Activated CD4-positive, CD25-positive, alpha-beta regulatory T cell treated with anti-CD3 and anti-CD28 coated beads, Interleukin-2, amount 50 U/mL, for 16 hours (primary cell): ENCODE results near the gene OFD1.

ENCODE experiments used
- DNase-seq: peaks from one replicate; pipeline ENCODE4 v3.0.0-alpha.2; 2020; ENCODE audit warnings: low read depth, low spot score

Gene OFD1

GRCh38 chrX:13791559-13791958 lies 57.0 kb downstream of the OFD1 start:
- DNase-seq = no peak

DNA sequence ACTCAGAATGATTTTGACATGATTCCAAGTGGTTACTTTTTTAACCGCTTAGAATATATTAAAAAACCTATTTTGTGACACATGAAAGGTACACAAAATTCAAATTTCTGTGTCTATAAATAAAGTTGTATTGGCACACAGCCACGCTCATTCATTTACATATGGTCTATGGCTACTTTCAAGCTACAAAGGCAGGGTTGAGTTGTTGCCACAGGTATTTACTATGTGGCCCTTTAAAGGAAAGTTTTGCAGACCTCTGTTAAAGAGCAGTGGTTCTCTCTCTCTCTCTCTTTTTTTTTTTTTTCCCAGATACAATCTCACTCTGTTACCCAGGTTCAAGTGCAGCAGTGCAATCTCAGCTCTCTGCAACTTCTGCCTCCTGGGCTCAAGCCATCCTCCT lies 59.3 kb downstream of the OFD1 start:
- no peak for DNase-seq

- no peak for DNase-seq
Observed at GRCh38 chrX:13794417-13794816, 59.9 kb downstream of the OFD1 start.

- no peak for DNase-seq
Observed at GRCh38 chrX:13797512-13797911, 63.0 kb downstream of the OFD1 start.

- DNase-seq = no peak
Observed at GRCh38 chrX:13798184-13798583, 63.6 kb downstream of the OFD1 start.

GRCh38 chrX:13803116-13803515 lies 68.6 kb downstream of the OFD1 start:
- DNase-seq = no peak

- DNase-seq = no peak
Observed at GRCh38 chrX:13805241-13805640, 70.7 kb downstream of the OFD1 start.

DNA sequence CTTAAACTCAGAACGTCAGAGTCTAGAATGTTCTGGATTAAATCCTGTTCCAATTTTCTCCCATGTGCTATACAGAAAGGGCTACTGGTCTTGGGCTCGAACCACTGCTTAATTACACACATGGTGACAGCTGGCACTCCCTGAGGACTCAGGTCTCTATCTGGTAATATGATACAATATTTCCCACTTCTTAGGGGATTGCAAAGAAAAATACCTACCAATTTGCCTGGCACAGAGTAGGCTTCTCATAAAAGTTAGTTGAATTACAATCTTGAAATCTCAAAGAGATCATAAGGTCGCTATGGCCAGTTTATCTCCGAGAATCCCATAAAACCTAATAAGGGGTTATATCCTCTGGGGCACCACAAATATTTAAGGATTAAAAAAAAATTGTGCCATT lies 73.7 kb downstream of the OFD1 start:
- no peak for DNase-seq

DNA sequence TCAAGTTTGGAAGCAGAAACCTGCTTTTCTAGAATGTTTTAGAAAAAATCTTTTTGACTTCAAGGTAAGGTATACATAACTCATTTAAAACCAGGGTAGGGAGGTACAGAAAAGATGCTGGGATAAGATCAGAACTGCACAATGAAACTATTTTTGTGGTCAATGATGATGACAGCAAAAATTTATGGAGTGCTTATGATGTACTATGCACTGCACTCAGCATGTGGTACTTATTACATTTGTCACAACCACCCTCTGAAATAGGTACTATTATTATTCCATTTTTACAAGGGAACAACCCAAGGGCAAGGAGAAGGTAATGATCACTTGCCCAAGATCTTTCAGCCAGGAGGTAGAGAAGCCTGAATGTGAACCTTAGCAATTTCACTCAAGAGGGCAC lies 74.3 kb downstream of the OFD1 start:
- DNase-seq = no peak

DNA sequence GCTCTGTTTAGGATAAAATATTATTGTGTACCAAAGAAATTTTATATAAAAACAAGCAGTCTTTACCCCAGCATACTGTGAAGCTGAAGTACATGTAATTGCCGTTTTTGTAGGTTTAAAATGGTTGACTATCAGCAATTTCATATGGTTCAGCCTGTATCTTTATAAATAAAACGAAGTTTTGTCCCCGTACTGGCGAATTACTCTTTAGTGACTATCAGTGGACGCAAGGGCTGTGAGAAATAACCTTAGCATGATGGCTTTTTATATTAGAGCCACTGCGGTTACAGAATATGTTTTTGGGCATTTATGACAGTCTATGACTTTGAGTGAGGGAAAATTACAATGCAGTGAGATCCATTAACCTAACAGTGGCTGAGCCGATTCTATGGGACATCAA lies 81.1 kb downstream of the OFD1 start:
- no peak for DNase-seq

DNA sequence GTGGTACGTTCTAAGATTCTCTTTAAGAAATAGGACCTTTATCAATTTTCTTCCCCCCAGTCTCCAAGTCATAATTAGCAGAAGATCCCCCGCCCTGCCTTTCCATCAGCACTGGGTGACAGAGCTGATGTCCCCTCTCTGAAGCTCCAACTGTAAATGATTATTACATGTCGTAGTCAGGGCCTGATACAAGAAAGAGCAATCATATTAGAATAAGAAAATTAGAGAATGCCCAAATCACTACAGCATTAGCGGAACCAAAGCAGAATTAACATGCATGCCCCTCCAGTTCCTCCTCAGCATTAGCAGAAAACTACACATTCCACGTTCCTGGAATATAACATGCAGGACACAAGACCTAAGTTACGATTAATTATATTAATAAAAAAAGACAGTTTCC lies 81.6 kb downstream of the OFD1 start:
- DNase-seq = no peak

DNA sequence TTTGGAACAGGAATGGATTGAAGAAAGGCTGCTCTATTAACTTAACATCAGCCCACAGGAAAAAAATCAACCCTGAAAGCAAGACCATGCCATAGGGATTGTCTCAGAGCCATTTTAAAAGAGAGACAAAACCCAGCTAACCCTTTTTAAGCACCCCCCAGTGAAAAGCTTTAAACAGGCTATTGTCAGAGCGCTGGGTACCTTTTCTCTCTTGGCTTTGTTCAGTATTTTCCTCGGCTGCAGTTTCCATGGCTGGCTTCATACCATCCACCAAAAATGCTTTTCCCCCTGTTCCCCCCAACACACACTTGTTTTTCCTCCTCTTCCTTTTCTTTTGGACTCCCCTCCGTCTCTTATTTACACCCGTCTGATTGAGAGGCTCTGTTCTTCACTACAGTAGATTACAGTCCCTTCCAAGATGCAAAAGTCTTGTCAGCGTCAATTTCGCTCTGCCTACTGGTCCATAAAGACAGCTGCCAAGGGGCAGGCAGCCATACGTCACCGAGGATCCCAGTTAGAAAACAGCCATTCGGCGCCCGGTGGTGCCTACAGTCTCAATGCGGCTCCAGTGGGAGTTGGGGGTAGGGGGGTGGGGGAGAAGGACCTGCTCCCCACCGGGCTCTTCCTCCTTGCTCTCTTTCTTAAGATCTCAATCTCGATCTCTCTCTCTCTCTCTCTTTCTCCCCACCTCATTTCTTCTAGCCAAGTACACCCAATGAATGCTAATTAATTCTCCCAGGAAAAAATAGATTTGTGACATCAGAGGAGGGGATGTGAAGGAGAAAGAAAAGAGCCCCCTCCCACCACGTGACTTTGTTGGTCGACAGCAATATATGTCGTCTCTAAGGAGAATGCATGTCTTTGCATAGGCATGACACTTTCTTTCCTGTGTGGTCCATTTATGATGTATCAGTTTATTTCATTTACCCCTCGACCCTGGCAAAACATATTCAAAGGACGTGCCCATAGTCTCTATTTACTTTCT lies 82.4 kb downstream of the OFD1 start, which contains the start of gene GPM6B:
Gene GPM6B (minus strand): TSS at position 451 of the 985 bp plus-strand sequence. CDS start 189 bp downstream, at position 262.
- no peak for DNase-seq
